ENCODE results near the gene CPEB4. TPM values are rescaled to one million over a fixed set of nuclear protein-coding genes. Genes with fewer than 3 reads are reported as not detected.

The CPEB4 gene
- total RNA-seq, 2 donors from 2014 or later, result 42.1 to 42.8 TPM

DNA sequence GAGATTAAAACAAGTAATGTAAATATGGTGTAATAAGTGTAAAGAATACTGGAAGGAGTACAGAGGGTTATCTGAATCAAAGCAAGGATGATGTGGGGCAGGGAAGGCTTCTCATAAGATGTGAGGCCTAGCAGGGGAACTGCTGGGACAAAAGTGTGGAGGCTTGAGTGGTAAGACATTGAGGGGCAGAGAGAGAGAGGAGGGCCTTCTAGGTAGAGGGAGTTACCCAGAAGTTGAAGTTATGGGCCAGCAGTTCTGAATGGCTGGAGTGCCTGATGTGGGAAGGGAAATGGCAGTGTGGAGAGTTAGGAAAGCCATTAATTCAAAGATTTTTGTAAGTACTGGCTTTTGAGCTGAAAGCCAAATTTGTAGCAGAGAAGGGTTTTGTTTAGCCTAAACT lies 36.8 kb downstream of the CPEB4 start:
- no peak for DNase-seq
- ATAC-seq, result peak; percentile 61
- intact Hi-C loops (cut with DNase I, micrococcal nuclease), result no loop called here

DNA sequence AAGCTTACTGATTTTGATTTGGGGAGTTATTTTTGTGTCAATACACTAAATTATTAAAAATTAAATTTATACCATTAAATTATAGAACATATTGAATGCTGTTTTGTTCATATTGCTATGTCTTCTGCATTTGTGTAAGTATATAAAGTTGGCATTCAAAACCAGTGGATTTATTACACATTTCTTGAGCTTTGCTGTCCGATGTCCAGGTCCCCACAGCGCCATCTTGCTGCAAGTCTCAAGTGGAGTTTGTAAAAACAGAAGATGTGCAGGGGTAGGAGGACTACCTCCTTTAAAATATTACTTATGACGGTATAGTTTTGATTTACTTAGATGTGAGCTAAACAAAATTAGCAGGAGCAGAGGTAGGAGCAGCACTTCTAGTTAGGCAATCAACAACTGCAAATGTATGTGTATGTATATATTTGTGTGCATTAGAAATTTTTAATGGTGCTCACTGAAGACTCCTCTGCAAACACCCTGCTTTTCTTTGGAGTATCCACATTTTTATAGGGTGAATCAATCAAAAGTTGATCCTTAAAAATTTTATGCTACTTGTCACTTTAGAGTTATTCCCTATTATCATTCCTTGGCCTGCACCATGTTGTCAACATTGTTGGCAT lies 37.4 kb downstream of the CPEB4 start:
- peak; percentile 40 for ATAC-seq
- DNase-seq, result peak in 1 of 2 donors; percentile 69
- intact Hi-C loops (cut with DNase I, micrococcal nuclease), result no loop called here

DNA sequence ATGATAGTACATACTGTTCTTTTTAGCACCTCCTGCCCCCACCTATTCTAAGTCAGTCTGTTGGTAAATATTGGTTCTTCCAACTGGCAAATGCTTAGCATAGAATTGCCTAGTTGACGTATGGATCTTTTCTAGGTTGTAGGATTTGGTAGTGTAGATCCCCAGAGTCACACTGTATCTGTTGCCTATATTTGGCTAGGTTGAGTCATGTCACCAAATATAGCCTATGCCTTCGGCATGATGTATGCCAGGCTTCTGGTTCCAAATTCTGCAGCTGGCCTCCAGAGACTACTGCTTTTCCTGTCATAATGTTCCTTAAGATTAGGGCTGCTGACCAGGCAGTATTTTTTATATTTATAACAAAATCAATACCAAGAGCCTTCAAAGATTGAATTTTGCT lies 38.2 kb downstream of the CPEB4 start:
- intact Hi-C loops (cut with DNase I, micrococcal nuclease), result no loop called here
- no peak for DNase-seq
- ATAC-seq, result peak; percentile 27

DNA sequence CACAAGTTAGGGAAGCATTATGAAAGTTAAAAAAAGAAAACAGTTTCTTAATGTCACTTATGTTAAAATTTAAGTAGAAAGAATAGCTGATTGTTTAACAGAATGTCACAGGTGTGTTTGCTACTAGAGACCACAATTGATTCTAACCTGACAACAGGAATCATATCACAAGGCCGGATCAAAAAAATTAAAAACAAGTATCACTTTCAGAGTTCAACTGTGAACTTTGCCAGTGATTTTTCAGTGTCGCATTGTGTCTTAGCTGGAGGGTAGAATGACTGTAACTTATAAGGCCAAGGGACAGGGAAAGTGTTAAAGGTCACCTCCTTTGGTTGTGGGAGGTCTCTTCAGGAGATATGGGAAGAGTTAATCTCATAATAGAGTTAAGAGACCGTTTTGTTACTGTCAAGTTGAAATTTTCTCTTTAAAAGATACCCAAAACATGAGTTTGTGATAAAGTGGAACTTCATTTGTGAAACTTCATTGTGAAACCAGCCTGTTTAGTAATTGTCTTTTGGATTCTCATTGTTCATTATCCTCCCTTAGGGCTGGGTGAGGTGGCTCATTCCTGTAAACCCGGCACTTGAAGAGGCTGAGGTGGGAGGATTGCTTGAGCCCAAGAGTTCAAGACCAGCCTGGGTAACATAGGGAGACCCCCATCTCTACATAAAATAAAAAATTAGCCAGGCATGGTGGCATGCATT lies 40.9 kb downstream of the CPEB4 start:
- ATAC-seq, result no peak

DNA sequence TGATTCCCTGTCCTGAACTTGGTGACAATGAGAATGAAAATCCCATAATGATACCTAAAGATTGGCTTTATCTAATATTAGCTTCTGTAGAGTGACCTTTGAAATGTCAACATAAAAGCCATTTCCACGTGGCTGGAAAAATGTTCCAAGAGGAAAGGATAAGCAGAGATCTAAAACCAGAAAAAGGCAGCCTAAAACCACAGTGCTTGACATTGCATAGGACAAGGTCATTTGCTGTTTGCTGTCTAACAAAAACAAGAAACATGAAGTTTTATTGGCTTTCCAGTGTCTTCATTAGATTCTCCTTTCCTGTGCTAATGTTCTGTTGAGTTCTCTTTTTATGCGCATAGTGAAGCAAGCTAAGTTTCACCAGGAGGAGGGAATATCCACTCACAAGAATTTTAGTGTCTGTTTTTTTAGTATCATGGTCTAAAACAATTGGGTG lies 44.6 kb downstream of the CPEB4 start:
- intact Hi-C loops (cut with DNase I, micrococcal nuclease), result no loop called here
- ATAC-seq, result peak; percentile 56
- DNase-seq, result no peak

More for the DNA sequence above, 40.9 kb downstream of the CPEB4 start:
- intact Hi-C loops (cut with DNase I, micrococcal nuclease), result no loop called here
- DNase-seq, result no peak

DNA sequence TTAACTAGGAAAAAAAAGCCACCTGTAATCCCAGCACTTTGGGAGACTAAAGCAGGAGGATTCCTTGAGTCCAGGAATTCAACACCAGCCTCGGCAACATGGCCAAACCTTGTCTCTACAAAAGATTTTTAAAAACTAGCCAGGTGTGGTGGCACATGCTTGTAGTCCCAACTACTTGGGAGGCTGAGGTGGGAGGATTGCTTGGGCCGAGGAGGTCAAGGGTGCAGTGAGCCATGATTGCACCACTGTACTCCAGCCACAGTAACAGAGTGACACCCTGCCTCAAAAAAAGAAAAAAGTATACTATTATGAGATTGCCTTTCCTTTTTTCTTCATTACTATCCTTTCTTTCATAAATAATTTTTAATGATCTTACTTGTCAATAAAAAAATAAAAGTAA lies 45.8 kb downstream of the CPEB4 start:
- intact Hi-C loops (cut with DNase I, micrococcal nuclease), result no loop called here

DNA sequence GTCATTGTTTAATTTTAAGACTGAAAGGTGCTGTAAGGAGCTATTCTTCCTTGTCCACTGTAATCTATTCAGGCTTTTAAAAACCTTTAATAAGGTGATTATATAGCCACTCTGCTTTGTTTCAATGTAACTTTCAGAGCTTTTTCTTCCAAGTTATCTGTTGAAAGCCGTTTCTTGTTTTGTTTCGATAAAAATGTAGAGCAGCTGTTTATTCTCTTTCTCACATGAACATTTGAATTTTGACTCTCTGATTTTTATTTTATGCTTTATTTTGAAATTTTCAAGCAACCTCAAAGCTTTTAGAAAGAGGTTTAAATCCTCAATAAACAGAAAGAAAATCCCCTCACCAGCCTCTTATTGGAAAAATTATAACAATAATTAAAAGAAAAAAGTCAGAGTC lies 47.2 kb downstream of the CPEB4 start:
- no peak for DNase-seq
- intact Hi-C loops (cut with DNase I, micrococcal nuclease), result no loop called here
- ATAC-seq, result no peak

More for the DNA sequence above, 45.8 kb downstream of the CPEB4 start:
- no peak for ATAC-seq
- no peak for DNase-seq

DNA sequence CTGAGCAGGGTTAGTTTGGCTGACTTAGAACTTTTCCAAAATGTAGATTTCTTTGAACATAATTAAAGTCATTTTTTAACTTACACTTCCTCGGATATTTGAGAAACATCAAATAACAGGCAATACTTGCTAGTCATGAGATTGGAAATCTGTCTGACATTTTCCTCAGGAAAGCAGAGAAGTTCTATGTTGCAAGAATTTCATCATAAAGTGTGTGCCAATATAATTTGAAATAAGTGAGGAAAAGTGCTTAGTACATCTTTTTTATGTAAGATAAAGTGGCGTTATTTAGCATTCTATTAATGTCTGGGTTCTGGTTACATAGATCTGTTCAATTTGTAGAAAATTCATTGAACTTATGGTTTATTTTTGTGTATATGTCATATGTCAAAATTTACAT lies 52.1 kb downstream of the CPEB4 start:
- DNase-seq (no peak), ATAC-seq (no peak)
- intact Hi-C loops (cut with DNase I, micrococcal nuclease), result no loop called here

DNA sequence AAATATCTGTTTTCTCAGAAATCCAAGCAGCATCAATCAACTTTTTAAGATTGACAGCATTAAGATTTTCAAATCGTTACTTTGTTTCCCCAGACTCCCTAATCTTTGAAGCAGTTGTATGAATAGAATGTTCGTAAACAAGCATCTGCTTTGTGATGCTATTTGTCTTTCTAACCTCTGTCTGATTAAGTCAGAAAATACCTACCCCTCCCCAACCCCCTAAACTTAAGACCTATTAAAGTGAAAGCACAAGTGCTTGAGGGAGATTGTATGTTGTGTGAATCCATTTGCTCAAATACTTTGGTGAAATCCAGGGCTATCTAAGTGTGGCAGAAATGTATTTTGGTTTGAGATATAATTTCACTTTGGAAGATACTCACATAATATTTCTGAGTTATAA lies 53.0 kb downstream of the CPEB4 start:
- ATAC-seq (no peak), DNase-seq (no peak)
- intact Hi-C loops (cut with DNase I, micrococcal nuclease), result no loop called here

DNA sequence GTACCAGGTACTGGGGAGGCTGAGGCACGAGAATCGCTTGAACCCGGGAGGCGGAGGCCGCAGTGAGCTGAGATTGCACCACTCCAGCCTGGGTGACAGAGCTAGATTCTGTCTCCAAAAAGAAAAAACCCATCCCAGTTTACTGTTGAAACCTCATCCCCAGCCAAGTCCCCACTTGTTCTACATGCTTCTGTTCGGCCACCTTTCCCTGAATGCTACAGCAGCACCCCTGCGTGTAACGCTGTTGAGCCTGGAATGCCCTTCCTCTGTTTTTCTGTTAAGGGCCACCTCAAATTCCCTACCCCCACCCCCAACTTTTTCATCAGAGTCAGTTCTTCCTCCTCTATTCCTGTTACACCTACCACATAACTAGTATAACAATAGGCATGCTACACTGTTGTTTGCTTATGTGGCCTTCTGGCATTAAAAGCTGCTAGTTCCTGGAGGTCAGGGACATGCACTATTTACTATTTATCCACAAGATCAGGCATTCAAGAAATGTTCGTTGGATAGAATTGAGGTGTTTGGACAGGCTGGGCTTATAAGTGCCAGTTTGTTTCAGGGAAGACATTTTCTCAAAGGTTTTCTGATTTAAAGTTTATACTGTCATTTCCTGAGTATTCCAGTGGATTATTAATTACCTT lies 53.7 kb downstream of the CPEB4 start:
- intact Hi-C loops (cut with DNase I, micrococcal nuclease), result no loop called here
- DNase-seq (no peak), ATAC-seq (peak; percentile 28)

DNA sequence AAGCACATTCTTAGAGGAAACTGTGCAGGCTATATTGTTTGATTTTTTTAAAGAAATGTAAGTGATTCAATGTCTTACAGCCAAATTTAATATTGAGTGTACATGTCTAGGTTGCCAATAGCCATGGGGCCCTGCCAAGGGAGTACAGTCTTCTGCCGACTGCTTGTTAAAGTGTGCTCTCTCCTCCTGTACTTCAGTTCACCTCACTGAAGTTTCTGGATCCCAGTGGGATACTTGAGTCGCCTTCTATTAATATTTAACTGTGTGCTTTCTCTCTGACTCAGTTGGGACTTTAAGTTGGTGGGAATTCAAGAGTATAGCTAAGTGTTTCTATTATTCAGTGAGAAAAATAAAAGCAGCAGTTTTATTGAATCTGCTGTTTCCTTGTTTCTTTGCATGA lies 56.4 kb downstream of the CPEB4 start:
- DNase-seq, result no peak
- intact Hi-C loops (cut with DNase I, micrococcal nuclease), result no loop called here
- ATAC-seq, result no peak

DNA sequence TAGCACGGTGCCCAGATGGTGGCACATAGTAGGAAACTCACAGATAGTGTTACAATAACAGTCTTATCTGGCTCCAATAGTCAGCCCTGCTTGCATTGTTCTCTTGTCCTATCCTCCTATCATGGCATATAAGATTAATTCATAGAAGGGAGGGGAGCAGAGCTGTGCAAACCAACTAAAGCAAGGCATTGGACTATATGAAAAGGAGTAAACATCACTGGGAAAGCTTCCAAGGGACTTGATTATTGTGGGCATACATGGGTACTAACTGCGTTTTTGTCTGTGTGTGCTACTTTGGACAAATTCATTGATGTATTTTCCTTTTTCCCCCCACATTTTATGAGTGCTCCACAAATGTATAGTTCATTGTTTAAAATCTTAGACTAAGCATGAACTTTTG lies 57.0 kb downstream of the CPEB4 start:
- ATAC-seq (no peak), DNase-seq (no peak)
- intact Hi-C loops (cut with DNase I, micrococcal nuclease), result no loop called here

DNA sequence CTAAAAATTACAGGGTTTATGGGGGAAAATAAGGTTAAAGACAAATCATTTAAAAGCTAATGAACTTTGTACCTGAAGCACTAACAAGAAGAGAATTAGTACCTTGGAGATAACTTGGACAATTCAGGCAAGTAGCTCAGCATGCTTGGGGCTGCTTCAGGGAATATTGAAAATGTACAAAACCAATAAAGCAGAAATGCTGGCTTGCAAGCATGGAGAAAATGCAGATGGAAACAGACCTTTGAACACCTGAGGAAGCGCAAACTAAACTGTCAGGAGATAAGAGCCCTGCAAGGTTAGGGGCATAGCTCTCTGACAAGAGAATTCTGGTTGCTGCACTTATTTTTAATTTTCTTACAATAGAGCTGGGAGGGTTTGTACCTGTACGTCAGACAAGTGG lies 58.2 kb downstream of the CPEB4 start:
- no peak for DNase-seq
- intact Hi-C loops (cut with DNase I, micrococcal nuclease), result no loop called here
- peak; percentile 52 for ATAC-seq

DNA sequence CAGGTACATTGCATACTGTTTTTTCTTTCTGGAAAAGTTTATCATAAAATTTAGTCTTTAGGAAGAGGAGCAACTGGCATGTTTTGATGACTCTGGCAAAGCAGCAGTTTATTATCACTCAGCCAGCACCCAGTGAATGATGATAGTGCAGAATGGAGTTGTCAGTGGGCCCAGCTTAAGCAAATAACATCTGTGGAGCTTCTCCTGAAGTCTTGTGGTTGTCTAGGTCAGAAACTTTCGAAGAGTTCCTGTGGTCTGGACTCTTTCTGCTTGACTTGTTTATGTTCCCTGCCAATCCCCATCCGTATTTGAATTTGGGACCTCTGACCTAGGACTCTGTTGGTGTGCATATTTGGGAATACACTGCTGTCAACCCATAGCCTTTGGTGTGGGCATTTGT lies 62.7 kb downstream of the CPEB4 start:
- no peak for ATAC-seq
- no peak for DNase-seq
- intact Hi-C loops (cut with DNase I, micrococcal nuclease), result no loop called here

DNA sequence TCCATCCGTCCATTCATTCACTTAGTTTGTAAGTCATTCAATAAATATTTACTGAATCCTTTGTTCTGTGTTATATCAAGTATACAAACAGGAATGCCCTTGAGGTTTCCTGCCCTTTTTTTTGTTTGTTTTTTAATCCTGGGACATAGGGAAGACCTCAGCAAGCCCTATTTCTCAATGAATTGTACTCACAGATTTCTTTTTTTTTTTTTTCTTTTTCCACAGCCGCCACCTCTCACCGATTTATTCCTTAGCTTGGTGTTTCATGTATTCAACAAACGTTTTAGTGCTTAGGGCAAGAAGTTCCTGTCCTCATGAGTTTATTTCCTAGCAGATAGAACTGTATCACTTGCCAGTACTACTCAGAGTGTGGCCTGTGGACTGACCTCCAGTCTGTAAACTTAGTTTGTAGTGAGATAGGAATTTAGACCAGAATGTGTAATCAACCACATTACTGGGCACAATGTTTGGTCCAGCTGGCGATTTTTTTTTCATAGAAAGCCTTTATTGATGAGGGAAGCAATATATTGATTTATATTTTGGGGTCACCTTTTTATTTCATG lies 65.5 kb downstream of the CPEB4 start:
- DNase-seq (no peak), ATAC-seq (no peak)
- intact Hi-C loops (cut with DNase I, micrococcal nuclease), result no loop called here

DNA sequence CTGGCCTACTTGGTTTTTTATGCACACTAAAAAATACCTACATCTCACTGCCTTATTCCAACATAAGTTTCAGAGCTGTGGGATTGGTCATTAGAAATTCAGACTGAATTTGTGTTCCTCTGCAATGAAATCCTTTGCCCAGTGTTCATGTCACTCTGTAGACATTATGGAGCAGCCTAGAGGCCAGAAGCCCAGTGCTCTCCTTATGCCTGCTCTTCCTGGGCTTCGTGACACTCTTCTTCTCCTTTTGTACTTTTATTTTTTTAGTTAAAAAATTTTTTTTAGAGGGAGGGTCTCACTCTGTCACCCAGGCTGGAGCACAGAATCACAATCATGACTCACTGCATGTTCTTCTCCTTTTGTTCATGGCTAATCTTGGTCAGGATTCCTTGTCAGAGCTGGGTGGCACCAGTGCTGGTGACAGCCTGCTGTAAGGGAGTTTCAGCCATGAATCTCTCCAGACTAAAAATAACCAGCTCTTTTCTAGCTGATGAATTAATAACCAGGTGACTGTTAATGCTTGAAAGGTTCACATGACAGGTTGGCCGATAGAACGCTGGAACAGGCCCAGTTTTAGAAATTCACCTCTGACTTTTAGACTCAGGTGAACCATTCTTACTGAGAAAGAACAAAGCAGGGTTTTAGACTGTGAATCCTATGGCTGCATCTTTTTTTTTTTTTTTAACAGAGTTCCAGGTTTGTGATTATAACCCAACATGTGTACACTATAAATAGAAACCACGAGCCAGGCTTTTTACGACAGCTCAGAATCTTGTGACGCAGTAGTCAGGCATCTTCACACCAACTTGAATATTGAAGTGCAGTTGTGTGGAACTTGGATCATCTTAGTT lies 66.7 kb downstream of the CPEB4 start:
- ATAC-seq (no peak), DNase-seq (no peak)
- intact Hi-C loops (cut with DNase I, micrococcal nuclease), result no loop called here

DNA sequence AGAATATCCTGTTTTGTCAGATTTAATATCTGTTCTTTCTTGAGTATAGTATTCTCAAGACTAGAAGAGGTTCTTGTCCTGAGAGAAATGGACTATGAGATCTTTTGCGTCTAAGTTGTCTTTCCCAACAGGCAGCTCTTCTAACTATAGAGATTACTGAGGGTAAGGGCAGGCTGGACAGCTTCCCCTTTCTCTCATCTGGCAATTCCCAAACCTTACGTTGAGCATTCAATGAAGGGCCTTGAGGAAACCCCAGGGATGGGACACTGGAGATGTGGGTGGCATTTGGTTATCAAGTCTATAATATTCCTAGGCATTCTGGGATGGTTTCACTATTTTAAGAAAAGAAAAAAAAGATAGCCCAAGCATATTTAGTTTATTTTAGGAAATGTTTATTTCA lies 72.8 kb downstream of the CPEB4 start:
- ATAC-seq (no peak), DNase-seq (no peak)
- intact Hi-C loops (cut with DNase I, micrococcal nuclease), result no loop called here

DNA sequence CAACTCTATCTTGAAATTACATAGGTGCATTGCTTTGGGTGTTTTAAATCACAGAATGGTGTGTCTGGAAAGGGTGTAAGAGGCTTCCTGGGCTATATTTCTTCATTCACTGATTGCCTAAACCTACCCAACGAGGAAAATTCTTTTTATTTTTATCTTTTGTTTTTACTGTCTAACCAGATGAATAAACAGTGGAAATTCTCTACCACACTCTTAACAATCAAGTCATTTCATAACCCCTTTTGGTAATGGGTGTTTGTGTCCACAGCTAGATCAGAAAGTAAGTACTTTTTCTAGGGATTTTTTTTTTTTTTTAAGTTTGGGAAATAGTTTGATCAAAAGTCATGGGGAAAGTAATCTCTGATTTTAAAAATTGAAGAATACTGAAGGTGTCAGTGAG lies 73.3 kb downstream of the CPEB4 start:
- intact Hi-C loops (cut with DNase I, micrococcal nuclease), result no loop called here
- no peak for DNase-seq
- ATAC-seq, result no peak

DNA sequence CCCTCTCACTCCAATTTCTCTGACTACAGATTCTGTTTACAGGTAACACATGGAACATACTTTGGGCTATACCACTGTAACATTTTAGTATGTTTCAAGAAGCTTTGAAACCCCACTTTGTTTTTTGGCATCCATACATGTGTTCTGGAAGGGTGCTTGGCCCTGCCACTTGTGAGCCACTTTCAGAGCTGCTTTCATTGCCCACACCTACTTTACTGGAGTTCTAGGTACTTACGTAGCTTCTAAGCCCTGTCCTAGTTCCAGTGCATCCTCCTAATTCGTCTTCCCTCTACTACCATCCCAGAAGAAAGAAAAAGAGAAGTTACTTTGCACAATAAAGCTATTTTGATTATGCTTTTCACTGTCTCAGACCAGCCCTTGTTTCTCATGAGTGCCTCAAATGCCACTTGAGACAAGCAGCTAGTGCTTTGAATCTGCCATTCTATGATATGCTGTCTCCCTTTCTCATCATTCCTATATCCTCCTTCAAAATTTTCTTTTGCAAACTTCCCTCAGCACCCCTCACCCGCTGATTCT lies 74.4 kb downstream of the CPEB4 start:
- intact Hi-C loops (cut with DNase I, micrococcal nuclease), result no loop called here
- ATAC-seq (no peak), DNase-seq (no peak)

Measured in left colon (tissue), 2 donors.